DMS53 treated with DMSO at 0.1 percent for 48 hours (cell line): ENCODE results near the gene UPF1.
"Not testable (repeated sequence)": the region's sequence is repeated elsewhere in the genome, so short reads cannot be mapped to it uniquely, and the experiment has no call there.

ENCODE experiments used
- DNase-seq: peaks from one replicate; lab custom pipeline; 2025; ENCODE audit not compliant: unreplicated experiment; lab: John Stamatoyannopoulos, UW

UPF1 gene

GRCh38 chr19:18798384-18799352 lies 33.1 kb upstream of the UPF1 start:
- DNase-seq = no peak

GRCh38 chr19:18799389-18799970 lies 32.3 kb upstream of the UPF1 start:
- DNase-seq = no peak

GRCh38 chr19:18800079-18800478 lies 31.7 kb upstream of the UPF1 start:
- no peak for DNase-seq

- DNase-seq = no peak
Measured at GRCh38 chr19:18800636-18801035, 31.1 kb upstream of the UPF1 start.

- no peak for DNase-seq
Measured at GRCh38 chr19:18802354-18802753, 29.4 kb upstream of the UPF1 start.

GRCh38 chr19:18803550-18804138 lies 28.1 kb upstream of the UPF1 start:
- no peak for DNase-seq

GRCh38 chr19:18804139-18804601 lies 27.6 kb upstream of the UPF1 start:
- DNase-seq = no peak

GRCh38 chr19:18804643-18805042 lies 27.1 kb upstream of the UPF1 start:
- no peak for DNase-seq

- DNase-seq = no peak
Measured at GRCh38 chr19:18807861-18808331, 23.9 kb upstream of the UPF1 start.

GRCh38 chr19:18809149-18809868 lies 22.4 kb upstream of the UPF1 start:
- no peak for DNase-seq

GRCh38 chr19:18811638-18812037 lies 20.1 kb upstream of the UPF1 start:
- DNase-seq = not testable (repeated sequence)

- DNase-seq = no peak
Measured at GRCh38 chr19:18814063-18814462, 17.7 kb upstream of the UPF1 start.

GRCh38 chr19:18815673-18816072 lies 16.1 kb upstream of the UPF1 start:
- no peak for DNase-seq

GRCh38 chr19:18816645-18817044 lies 15.1 kb upstream of the UPF1 start:
- DNase-seq = not testable (repeated sequence)

- no peak for DNase-seq
Measured at GRCh38 chr19:18817574-18817973, 14.2 kb upstream of the UPF1 start.

GRCh38 chr19:18828786-18829185 lies 3.0 kb upstream of the UPF1 start:
- no peak for DNase-seq

- DNase-seq = no peak
Measured at GRCh38 chr19:18830488-18830887, 1.3 kb upstream of the UPF1 start.

GRCh38 chr19:18832306-18833140 lies 764 bp downstream of the UPF1 start:
- no peak for DNase-seq

GRCh38 chr19:18833141-18833476 lies 1.4 kb downstream of the UPF1 start:
- DNase-seq = no peak
